ENCODE data around the gene MYO5A. TPM values are rescaled to one million over a fixed set of nuclear protein-coding genes. Genes with fewer than 3 reads are reported as not detected.
"Not testable (repeated sequence)": the region's sequence is repeated elsewhere in the genome, so short reads cannot be mapped to it uniquely, and the experiment has no call there.

MYO5A gene
- total RNA-seq, 2 donors from 2014 or later: 2.6 to 6.0 TPM

DNA sequence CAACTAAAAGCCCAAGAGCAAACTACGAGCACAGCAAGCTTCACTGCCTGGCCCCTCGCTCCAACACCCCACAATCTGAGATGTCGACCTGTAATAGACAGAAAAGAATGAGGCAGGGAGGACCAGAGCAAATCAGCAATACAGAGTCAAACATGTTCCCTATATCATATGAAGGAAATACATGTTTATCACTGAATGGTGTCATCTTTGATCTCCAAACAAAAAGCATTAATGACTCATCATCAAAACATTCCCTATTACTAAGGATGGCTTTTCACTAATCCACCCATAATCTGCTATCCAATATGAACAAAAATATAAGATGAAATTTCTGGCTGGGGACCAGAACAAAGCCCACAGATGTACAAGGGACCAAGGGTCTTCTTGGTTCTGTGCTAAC, 34.7 kb downstream of the MYO5A start:
- Histone ChIP-seq H3K36me3 (no peaks in the 10 kb centered on the region), H3K9ac (ENCODE audit: low read depth in 2 of 2, low read length in 2 of 2) (no peak overlapping the region), H3K9me3 (no peaks in the 10 kb centered on the region), H3K4me3 (no peak overlapping the region), H3K4me1 (no peaks in the 10 kb centered on the region), H3K27ac (no peak overlapping the region), H3K27me3 (no peaks in the 10 kb centered on the region)
- TF ChIP-seq, protein P1, sequence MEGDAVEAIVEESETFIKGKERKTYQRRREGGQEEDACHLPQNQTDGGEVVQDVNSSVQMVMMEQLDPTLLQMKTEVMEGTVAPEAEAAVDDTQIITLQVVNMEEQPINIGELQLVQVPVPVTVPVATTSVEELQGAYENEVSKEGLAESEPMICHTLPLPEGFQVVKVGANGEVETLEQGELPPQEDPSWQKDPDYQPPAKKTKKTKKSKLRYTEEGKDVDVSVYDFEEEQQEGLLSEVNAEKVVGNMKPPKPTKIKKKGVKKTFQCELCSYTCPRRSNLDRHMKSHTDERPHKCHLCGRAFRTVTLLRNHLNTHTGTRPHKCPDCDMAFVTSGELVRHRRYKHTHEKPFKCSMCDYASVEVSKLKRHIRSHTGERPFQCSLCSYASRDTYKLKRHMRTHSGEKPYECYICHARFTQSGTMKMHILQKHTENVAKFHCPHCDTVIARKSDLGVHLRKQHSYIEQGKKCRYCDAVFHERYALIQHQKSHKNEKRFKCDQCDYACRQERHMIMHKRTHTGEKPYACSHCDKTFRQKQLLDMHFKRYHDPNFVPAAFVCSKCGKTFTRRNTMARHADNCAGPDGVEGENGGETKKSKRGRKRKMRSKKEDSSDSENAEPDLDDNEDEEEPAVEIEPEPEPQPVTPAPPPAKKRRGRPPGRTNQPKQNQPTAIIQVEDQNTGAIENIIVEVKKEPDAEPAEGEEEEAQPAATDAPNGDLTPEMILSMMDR (IDR thresholded peaks at IDR 0.05): no peak
- intact Hi-C loops (cut with DNase I): no loop called here
- no peak for DNase-seq

DNA sequence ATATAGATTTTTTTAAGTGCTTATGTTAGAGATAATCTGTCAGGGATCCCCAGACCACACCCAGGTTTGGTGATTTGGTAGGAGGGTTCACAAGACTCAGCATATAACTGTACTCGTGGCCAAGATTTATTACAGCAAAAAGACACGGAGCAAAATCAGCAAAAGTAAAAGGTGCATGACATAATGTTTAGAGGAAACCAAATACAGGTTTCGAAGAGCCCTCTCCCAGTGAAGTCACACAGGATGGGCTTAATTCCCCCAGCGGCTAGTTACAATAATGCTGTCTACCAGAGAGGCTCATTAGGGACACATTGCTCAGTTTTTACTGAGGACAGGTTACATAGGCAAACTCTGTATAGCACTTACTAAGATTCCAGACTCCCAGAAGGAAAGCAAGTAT, 36.5 kb downstream of the MYO5A start:
- no peak for DNase-seq

DNA sequence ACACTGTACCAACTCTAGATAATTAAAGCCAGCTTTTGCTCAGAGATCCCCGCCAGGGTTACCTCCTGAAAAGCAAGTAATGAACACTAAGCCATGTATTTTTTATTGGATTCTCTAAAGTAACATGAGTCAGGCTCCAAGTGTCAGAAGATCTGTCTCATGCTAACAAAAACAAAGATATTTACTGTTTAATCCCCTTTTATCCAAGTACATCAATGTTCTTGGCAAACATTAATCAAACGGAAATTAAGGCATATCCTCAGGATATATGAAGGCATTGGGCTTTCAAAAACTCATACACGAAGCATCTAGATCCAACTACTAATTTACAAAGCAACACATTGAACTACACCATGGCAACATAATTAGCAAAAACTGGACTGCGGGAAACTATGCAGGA, 37.2 kb downstream of the MYO5A start:
- no peak overlapping the region for H3K9ac ChIP-seq (ENCODE audit: low read depth in 2 of 2, low read length in 2 of 2)
- DNase-seq: no peak
- intact Hi-C loops (cut with DNase I): no loop called here
- TF ChIP-seq, protein P1 (IDR thresholded peaks at IDR 0.05): no peak
- H3K4me3 ChIP-seq: no peak overlapping the region
- no peaks in the 10 kb centered on the region for H3K9me3 ChIP-seq
- H3K36me3 ChIP-seq: no peaks in the 10 kb centered on the region
- H3K4me1 ChIP-seq: no peaks in the 10 kb centered on the region
- H3K27ac ChIP-seq: no peak overlapping the region
- H3K27me3 ChIP-seq: no peaks in the 10 kb centered on the region

More for the DNA sequence above, 36.5 kb downstream of the MYO5A start:
- Histone ChIP-seq H3K9ac (ENCODE audit: low read depth in 2 of 2, low read length in 2 of 2) (no peak overlapping the region), H3K9me3 (no peaks in the 10 kb centered on the region), H3K27ac (no peak overlapping the region), H3K27me3 (no peaks in the 10 kb centered on the region), H3K4me3 (no peak overlapping the region), H3K4me1 (no peaks in the 10 kb centered on the region), H3K36me3 (no peaks in the 10 kb centered on the region)
- TF ChIP-seq, protein P1 (IDR thresholded peaks at IDR 0.05): no peak
- intact Hi-C loops (cut with DNase I): no loop called here

DNA sequence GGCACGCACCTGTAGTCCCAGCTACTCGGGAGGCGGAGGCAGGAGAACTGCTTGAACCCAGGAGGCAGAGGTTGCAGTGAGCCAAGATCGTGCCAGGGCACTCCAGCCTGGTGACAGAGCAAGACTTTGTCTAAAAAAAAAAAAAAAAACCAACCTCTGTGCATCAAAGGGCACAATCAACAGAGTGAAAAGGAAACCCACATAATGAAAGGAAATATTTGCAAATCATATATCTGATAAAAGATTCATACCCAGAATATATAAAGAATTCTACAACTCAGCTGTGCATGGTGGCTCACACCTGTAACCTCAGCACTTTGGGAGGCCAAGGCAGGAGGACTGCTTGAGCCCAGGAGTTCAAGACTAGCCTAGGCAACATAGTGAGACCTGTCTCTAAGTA, 39.2 kb downstream of the MYO5A start:
- H3K9me3 ChIP-seq; H3K4me3 ChIP-seq; H3K27ac ChIP-seq; H3K27me3 ChIP-seq; DNase-seq; H3K4me1 ChIP-seq; H3K36me3 ChIP-seq; H3K9ac ChIP-seq (ENCODE audit: low read depth in 2 of 2, low read length in 2 of 2); intact Hi-C loops (cut with DNase I): not testable (repeated sequence)

DNA sequence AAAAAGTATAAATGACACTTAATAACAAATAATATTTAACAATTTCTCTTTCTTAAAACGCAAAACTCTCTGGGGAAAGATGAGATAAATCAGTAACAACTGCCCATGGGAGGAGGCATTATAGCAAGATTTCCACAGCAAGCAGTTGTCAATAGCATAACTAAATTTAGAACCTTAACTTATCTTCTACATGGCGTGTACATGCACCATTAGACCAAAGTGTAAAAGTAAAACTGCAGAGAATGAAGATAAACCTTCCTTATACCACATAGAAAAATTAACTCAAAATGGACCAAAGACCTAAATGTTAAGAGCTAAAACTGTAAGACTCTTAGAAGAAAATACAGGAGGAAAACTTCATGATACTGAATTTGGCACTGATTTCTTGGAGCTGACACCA, 39.9 kb downstream of the MYO5A start:
- Histone ChIP-seq H3K9me3 (no peaks in the 10 kb centered on the region), H3K9ac (ENCODE audit: low read depth in 2 of 2, low read length in 2 of 2) (peak overlapping the region in 1 of 2 donors; percentile 6), H3K27ac (no peak overlapping the region), H3K27me3 (no peaks in the 10 kb centered on the region), H3K36me3 (no peaks in the 10 kb centered on the region), H3K4me3 (no peak overlapping the region), H3K4me1 (no peaks in the 10 kb centered on the region)
- TF ChIP-seq, protein P1 (IDR thresholded peaks at IDR 0.05): no peak
- intact Hi-C loops (cut with DNase I): no loop called here
- no peak for DNase-seq

DNA sequence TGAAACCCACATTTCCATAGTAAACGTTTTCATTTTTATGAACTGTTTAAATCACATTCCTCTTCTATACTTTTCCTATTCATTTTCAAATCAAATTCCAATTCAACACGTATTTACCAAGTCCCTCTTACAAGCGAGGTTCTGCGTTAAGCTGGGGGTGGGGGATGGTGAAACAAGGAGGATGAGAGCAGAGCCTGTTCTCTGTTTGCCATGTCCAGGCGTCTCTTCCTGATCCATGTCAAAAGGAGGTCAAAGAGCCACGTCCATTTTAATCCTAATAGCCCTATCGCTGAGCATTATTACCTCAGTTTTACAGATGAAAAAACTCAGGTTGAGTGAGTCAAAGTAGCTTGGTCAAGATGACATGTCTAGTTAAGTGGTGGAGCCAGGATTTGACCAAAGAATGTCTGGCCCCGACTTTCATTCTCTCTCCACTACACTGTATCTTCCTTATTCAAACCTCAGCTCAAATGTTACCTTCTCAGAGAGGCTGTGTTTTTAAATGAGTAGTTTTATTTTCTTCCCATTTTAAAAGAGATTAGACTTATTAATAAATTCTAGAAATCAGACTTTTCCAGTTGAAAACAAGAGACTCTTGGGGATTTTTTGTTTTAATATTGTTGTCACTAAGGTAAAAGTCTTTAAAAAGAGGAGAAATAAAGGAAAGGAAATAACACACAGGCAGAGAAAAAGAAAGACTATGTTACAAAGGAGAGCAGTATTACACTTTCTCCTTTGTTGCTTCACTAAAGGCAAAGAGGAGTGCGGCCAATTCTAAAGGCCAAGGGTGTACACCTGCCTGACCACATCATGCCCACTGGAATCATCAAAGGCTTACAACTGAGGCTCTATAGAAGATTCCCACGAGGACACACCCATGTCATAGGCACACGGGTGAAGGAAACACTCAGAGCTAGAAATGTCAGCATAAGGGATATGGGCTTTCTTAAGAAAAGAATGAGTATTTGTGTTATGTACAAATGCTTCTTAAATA, 42.4 kb downstream of the MYO5A start:
- Histone ChIP-seq H3K9me3 (no peaks in the 10 kb centered on the region), H3K4me1 (no peaks in the 10 kb centered on the region), H3K9ac (ENCODE audit: low read depth in 2 of 2, low read length in 2 of 2) (no peak overlapping the region), H3K4me3 (no peak overlapping the region), H3K36me3 (no peaks in the 10 kb centered on the region), H3K27ac (no peak overlapping the region), H3K27me3 (no peaks in the 10 kb centered on the region)
- TF ChIP-seq, protein P1 (IDR thresholded peaks at IDR 0.05): no peak
- no peak for DNase-seq
- intact Hi-C loops (cut with DNase I): no loop called here
